ENCODE results near the gene KATNA1. TPM values are rescaled to one million over a fixed set of nuclear protein-coding genes. Genes with fewer than 3 reads are reported as not detected.

KATNA1 gene
- total and polyA plus RNA-seq, 2 experiments from 2014 or later = 19.1 to 21.4 TPM

DNA sequence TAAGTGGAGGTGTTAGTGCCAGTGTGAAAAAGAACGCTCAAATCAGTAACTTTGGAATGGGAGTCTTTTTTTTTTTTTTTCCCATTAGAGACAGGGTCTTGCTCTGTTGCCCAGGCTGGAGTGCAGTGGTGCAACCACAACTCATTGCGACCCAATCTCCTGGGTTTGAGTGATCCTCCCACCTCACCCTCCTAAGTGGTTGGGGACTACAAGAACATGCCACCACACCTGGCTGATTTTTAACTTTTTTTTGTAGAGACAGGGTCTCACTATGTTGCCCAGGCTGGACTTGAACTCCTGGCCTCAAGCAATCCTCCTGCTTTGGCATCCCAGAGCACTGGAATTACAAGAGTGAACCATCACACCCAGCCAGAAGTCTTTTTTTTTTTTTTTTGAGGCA, 49.7 kb upstream of the KATNA1 start (continued):
- TF ChIP-seq, protein P1, sequence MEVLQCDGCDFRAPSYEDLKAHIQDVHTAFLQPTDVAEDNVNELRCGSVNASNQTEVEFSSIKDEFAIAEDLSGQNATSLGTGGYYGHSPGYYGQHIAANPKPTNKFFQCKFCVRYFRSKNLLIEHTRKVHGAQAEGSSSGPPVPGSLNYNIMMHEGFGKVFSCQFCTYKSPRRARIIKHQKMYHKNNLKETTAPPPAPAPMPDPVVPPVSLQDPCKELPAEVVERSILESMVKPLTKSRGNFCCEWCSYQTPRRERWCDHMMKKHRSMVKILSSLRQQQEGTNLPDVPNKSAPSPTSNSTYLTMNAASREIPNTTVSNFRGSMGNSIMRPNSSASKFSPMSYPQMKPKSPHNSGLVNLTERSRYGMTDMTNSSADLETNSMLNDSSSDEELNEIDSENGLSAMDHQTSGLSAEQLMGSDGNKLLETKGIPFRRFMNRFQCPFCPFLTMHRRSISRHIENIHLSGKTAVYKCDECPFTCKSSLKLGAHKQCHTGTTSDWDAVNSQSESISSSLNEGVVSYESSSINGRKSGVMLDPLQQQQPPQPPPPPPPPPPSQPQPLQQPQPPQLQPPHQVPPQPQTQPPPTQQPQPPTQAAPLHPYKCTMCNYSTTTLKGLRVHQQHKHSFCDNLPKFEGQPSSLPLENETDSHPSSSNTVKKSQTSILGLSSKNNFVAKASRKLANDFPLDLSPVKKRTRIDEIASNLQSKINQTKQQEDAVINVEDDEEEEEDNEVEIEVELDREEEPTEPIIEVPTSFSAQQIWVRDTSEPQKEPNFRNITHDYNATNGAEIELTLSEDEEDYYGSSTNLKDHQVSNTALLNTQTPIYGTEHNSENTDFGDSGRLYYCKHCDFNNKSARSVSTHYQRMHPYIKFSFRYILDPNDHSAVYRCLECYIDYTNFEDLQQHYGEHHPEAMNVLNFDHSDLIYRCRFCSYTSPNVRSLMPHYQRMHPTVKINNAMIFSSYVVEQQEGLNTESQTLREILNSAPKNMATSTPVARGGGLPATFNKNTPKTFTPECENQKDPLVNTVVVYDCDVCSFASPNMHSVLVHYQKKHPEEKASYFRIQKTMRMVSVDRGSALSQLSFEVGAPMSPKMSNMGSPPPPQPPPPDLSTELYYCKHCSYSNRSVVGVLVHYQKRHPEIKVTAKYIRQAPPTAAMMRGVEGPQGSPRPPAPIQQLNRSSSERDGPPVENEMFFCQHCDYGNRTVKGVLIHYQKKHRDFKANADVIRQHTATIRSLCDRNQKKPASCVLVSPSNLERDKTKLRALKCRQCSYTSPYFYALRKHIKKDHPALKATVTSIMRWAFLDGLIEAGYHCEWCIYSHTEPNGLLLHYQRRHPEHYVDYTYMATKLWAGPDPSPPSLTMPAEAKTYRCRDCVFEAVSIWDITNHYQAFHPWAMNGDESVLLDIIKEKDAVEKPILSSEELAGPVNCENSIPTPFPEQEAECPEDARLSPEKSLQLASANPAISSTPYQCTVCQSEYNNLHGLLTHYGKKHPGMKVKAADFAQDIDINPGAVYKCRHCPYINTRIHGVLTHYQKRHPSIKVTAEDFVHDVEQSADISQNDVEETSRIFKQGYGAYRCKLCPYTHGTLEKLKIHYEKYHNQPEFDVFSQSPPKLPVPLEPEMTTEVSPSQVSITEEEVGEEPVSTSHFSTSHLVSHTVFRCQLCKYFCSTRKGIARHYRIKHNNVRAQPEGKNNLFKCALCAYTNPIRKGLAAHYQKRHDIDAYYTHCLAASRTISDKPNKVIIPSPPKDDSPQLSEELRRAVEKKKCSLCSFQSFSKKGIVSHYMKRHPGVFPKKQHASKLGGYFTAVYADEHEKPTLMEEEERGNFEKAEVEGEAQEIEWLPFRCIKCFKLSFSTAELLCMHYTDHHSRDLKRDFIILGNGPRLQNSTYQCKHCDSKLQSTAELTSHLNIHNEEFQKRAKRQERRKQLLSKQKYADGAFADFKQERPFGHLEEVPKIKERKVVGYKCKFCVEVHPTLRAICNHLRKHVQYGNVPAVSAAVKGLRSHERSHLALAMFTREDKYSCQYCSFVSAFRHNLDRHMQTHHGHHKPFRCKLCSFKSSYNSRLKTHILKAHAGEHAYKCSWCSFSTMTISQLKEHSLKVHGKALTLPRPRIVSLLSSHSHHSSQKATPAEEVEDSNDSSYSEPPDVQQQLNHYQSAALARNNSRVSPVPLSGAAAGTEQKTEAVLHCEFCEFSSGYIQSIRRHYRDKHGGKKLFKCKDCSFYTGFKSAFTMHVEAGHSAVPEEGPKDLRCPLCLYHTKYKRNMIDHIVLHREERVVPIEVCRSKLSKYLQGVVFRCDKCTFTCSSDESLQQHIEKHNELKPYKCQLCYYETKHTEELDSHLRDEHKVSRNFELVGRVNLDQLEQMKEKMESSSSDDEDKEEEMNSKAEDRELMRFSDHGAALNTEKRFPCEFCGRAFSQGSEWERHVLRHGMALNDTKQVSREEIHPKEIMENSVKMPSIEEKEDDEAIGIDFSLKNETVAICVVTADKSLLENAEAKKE (CRISPR knock-in tag; IDR thresholded peaks at IDR 0.05) = no peak
- TF ChIP-seq JUNB (IDR thresholded peaks at IDR 0.05; ENCODE audit: unreplicated experiment) = no peak

DNA sequence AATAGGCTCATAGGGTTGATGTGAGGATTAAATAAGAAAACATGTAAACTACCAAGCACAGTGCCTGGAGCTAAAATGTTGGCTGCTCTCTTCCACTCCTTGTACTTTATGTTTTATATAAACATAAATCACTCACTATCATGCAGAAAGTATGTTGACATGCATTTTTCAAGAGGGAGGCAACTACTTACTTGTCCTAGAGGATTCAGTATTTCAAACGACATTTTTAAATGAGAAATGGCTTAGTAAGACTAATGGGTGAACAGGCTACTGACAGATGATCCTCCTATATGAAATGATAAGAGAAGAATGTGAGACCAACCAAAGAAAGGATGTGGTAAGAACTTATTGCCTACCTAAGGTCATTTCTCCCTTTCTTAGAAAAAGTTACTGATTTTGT, 48.4 kb upstream of the KATNA1 start:
- Histone ChIP-seq H3K27me3 (ENCODE audit: insufficient read depth) (no peaks in the 10 kb centered on the region), H3K27ac (ENCODE audit: low read depth) (no peak overlapping the region), H4K20me1 (replicated peaks; ENCODE audit: insufficient read depth) (peaks cover 4% of the 10 kb centered on the region; the same call in 1 of the 2 replicates), H3K36me3 (ENCODE audit: insufficient read depth) (no peaks in the 10 kb centered on the region), H3K4me2 (no peak overlapping the region), H3K79me2 (replicated peaks; ENCODE audit: insufficient read depth) (peaks cover 84% of the 10 kb centered on the region), H3F3A (replicated peaks; ENCODE audit: low read depth) (no peaks in the 10 kb centered on the region), H3K9me2 (ENCODE audit: insufficient read depth) (no peaks in the 10 kb centered on the region), H3K4me1 (ENCODE audit: insufficient read depth) (peaks cover 16% of the 10 kb centered on the region), H2AFZ (no peak overlapping the region), H3K4me3 (no peak overlapping the region)
- ATAC-seq = no peak
- no peak for DNase-seq (ENCODE audit: low spot score)
- peaks cover 13% of the 10 kb centered on the region; the same call in 2 of the 3 replicates for H3K36me3 Mint-ChIP-seq (ENCODE audit: low read depth)
- no peaks in the 10 kb centered on the region for H3K9me3 Mint-ChIP-seq
- peaks cover 6% of the 10 kb centered on the region for H3K27me3 Mint-ChIP-seq (ENCODE audit: insufficient read depth, low read depth, poor library complexity)
- no peak overlapping the region for H3K4me3 Mint-ChIP-seq
- no peak overlapping the region for H3K27ac Mint-ChIP-seq
- peaks cover 12% of the 10 kb centered on the region for H3K4me1 Mint-ChIP-seq
- TF ChIP-seq EZH2phosphoT487 (IDR thresholded peaks at IDR 0.05; ENCODE audit: unreplicated experiment) (no peak), ZNF331 (CRISPR knock-in tag; IDR thresholded peaks at IDR 0.05; ENCODE audit: low read depth) (no peak), POLR2AphosphoS5 (IDR thresholded peaks at IDR 0.05; ENCODE audit: low read depth) (no peak), ZNF114 (CRISPR knock-in tag; IDR thresholded peaks at IDR 0.05) (no peak), JUNB (IDR thresholded peaks at IDR 0.05; ENCODE audit: unreplicated experiment) (no peak), CREB1 (CRISPR knock-in tag; IDR thresholded peaks at IDR 0.05; ENCODE audit: low read depth) (no peak)
- TF ChIP-seq, protein P2, sequence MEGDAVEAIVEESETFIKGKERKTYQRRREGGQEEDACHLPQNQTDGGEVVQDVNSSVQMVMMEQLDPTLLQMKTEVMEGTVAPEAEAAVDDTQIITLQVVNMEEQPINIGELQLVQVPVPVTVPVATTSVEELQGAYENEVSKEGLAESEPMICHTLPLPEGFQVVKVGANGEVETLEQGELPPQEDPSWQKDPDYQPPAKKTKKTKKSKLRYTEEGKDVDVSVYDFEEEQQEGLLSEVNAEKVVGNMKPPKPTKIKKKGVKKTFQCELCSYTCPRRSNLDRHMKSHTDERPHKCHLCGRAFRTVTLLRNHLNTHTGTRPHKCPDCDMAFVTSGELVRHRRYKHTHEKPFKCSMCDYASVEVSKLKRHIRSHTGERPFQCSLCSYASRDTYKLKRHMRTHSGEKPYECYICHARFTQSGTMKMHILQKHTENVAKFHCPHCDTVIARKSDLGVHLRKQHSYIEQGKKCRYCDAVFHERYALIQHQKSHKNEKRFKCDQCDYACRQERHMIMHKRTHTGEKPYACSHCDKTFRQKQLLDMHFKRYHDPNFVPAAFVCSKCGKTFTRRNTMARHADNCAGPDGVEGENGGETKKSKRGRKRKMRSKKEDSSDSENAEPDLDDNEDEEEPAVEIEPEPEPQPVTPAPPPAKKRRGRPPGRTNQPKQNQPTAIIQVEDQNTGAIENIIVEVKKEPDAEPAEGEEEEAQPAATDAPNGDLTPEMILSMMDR (conservative IDR thresholded peaks at IDR 0.05; ENCODE audit: low read depth in 2 of 2) = no peak
- TF ChIP-seq, protein P1 (CRISPR knock-in tag; IDR thresholded peaks at IDR 0.05) = no peak
